Mesodermal cell (in vitro differentiated cells): ENCODE data around the gene MOB3B.

Source experiments
- H3K27ac ChIP-seq: 2 replicates; pipeline ENCODE4 v1.7.0; 2013; ENCODE audit warnings: mild to moderate bottlenecking, low read depth, low read length, moderate library complexity; ENCODE audit not compliant: severe bottlenecking
- H3K36me3 ChIP-seq: 2 replicates; pipeline ENCODE4 v1.7.1; 2013; ENCODE audit warnings: mild to moderate bottlenecking, low read length, moderate library complexity; ENCODE audit not compliant: control insufficient read depth, insufficient read depth
- H3K4me1 ChIP-seq: one replicate; pipeline ENCODE4 v1.7.1; 2013; ENCODE audit warnings: mild to moderate bottlenecking, low read length; ENCODE audit not compliant: insufficient read depth, control insufficient read depth, poor library complexity, severe bottlenecking
- H3K4me3 ChIP-seq: 2 replicates; pipeline ENCODE4 v1.7.0; 2013; ENCODE audit warnings: low read length, control low read depth, mild to moderate bottlenecking; ENCODE audit not compliant: insufficient read depth, poor library complexity, severe bottlenecking; ENCODE audit errors: extremely low read depth
- H3K9me3 ChIP-seq: 2 replicates; pipeline ENCODE4 v1.7.1; 2013; ENCODE audit warnings: mild to moderate bottlenecking, low read length, moderate library complexity; ENCODE audit not compliant: control insufficient read depth
- WGBS, 2 experiments: methylation state at CpG; one replicate each; pipeline ENCODE4 v1.1.5; 2013; ENCODE audit warnings: missing lambda C conversion rate in 2 of 2; ENCODE audit not compliant: insufficient coverage in 2 of 2; 5-methylcytosine and 5-hydroxymethylcytosine counted together

The MOB3B gene

DNA sequence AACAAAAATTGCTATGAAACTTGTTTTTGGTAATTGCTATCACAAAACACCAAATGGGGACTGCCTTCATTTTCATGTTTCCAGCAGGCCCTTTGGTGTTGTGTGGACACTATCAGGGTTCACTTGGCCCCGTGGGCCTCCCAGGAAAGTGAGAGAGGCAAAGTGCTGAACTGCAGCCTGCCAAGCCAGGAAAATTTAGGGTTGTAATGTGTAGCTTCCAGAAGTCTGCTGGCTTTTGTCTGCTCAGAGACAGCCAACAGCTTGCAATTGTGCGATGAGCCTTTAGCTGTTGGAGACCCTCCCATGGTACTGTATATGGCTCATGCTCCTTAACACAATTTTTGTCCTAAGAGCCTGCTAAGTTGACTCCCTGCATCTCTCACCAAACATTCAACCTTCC lies 127.0 kb downstream of the MOB3B start:
- WGBS, 2 experiments = 89 to 91% methylated on average over 1 of the region's 2 CpGs
- Histone ChIP-seq H3K9me3 (no peaks in the 10 kb centered on the region), H3K36me3 (no peaks in the 10 kb centered on the region), H3K4me1 (peaks cover 7% of the 10 kb centered on the region), H3K27ac (no peak overlapping the region), H3K4me3 (no peak overlapping the region)

DNA sequence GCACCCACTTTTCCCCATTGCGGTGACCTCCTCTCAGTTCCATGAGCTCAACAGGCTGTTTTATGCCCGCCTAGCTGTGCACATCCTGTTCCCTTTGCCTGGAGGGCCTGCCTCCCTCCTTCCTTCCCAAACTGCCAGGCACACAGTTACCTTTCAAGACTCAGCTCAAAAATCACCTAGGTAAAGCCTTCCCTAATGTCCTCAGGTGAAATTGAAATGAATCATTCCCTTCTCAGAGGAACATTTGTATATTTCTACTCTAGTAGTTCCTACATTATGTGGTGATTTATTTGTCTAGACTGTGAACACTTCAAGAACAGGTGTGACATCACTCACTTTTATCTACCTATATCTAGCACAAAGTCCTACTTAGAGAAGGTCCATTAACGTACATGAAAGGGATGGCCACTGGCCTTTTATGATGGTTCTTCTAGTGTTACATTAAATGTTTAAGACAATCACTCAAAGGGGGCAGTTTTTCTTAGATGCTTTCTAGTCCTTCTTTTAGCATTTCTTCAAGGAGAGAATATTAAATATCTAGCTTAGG lies 129.2 kb downstream of the MOB3B start:
- H3K4me3 ChIP-seq = no peak overlapping the region
- no peak overlapping the region for H3K27ac ChIP-seq
- H3K4me1 ChIP-seq = no peaks in the 10 kb centered on the region
- H3K36me3 ChIP-seq = no peaks in the 10 kb centered on the region
- H3K9me3 ChIP-seq = no peaks in the 10 kb centered on the region
- 92 to 100% methylated on average over 2 of the region's 3 CpGs for WGBS, 2 experiments

DNA sequence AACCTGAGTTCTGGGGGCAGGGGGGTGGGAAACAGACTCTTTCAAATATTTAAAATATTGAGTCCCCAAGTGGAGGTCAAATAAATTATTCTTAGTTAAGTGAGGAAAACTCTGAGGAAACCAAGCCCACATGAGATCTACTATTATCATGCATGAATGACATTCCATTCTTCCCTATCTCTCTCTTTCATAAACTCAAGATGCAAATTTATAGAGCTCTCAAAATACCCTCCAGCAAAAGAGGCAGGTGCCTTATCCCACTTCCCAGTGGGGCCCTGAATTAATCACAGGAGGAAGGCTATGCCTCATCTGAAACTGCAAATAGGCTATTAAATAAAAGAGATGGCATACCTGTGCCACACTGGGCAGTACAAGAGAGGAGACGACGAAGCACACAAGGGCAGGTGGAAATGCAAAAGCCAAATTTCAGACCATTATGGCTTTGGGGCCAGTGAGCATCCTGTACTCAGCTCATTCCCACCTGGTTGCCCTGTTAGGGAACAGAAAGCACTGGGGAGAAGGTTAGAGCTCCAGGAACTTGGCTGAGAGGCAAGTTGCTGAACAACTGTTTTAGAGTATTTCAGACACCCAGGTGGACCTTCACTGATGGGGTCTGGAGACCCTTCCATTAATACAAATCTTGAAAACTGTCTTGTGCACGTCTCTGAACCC lies 130.5 kb downstream of the MOB3B start:
- WGBS, 2 experiments = 81% methylated on average over 3 of the region's 3 CpGs
- Histone ChIP-seq H3K4me3 (no peak overlapping the region), H3K9me3 (no peaks in the 10 kb centered on the region), H3K36me3 (no peaks in the 10 kb centered on the region), H3K4me1 (peaks cover 2% of the 10 kb centered on the region), H3K27ac (no peak overlapping the region)

DNA sequence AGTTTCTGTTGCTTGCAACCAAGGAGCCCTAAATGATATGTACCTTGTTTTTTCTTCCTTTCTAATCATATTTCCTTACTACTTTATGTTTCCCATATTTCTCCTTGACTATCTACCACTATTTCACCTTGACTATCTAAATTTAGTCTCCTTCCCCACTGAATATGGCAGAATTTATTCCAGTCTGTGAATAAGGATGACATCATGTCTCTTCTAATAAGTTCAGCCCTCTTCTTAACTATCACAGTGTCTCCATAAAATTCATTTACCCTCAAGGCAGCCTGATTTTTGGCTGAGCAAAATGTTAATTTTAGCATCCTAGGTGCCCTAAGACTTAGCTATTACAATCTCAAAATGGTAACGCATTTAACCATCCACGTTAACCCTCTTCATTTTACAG lies 133.1 kb downstream of the MOB3B start:
- Histone ChIP-seq H3K4me3 (no peak overlapping the region), H3K27ac (no peak overlapping the region), H3K4me1 (peaks cover 8% of the 10 kb centered on the region), H3K9me3 (no peaks in the 10 kb centered on the region), H3K36me3 (no peaks in the 10 kb centered on the region)
- no CpG with 5 or more reads among the region's 2 CpGs for WGBS, 2 experiments

DNA sequence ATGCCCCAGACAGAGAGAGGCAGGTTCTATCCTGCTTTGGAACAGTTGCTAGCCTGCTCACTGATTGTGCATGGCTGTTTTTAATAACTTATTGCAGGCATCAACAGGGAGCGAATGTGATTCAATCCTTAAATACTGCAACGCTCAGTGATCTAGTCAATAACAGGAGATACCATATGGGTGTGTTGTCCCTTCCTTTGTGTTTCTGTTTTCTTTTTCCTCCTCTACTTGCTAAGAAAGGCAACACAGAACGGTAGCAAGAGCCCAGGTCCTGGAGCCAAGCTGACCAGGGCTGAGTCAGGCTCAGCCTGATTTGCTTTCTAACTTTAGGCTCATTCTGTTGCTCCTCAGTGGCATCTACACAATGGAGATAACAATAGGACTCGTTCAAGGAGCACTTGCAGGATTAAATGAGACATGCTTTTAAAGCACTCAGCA lies 134.1 kb downstream of the MOB3B start:
- Histone ChIP-seq H3K27ac (peak overlapping the region; percentile 31), H3K9me3 (no peaks in the 10 kb centered on the region), H3K4me3 (no peak overlapping the region), H3K36me3 (no peaks in the 10 kb centered on the region), H3K4me1 (peaks cover 8% of the 10 kb centered on the region)
- WGBS, 2 experiments = 30 to 63% methylated on average over 3 to 4 of the region's 4 CpGs

GRCh38 chr9:27394826-27395201 lies 134.8 kb downstream of the MOB3B start:
- Histone ChIP-seq H3K9me3 (no peaks in the 10 kb centered on the region), H3K4me1 (peaks cover 8% of the 10 kb centered on the region), H3K36me3 (no peaks in the 10 kb centered on the region), H3K27ac (no peak overlapping the region), H3K4me3 (no peak overlapping the region)
- 88 to 97% methylated on average over 3 of the region's 3 CpGs for WGBS, 2 experiments

- Histone ChIP-seq H3K36me3 (no peaks in the 10 kb centered on the region), H3K4me3 (no peak overlapping the region), H3K9me3 (no peaks in the 10 kb centered on the region), H3K4me1 (peaks cover 8% of the 10 kb centered on the region), H3K27ac (peak overlapping the region; percentile 50)
- no CpG with 5 or more reads among the region's 4 CpGs for WGBS, 2 experiments
Measured at GRCh38 chr9:27394154-27394825, 135.3 kb downstream of the MOB3B start.

DNA sequence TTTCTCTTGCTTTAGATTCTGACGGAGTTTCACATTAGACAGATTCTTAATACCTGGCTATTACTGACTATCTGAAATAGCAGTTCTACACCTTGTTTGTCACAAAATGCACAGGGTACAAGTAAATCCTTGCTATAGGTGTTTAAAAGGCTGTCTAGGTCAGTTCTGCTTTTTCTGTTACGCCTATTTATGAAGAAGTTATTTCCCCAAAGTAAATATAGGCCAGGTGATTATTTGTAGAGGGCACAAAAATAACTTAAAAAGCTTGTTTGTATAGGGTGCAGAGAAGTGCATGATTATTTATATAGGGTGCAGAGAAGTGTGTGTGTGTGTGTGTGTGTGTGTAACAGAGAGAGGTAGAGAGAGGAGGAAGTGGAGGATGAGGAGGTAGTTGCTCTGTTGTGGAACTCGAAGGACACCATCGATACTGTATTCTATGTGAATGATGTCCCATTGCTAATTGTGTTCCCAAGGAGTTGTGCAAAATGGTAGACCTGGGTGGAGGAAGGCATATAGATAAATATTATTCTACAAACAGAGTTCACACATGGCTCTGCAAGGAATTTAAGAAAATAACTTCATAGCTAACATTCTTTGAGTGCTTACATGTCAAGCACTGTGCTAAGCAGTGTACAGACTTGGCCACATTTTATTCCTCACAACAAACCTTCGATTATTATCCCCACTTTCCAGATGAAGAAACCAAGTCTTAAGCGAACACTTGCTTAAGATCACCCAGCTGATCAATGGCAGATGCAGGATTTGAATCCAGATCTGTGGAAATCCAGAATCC lies 136.4 kb downstream of the MOB3B start:
- 81 to 92% methylated on average over 3 to 4 of the region's 6 CpGs for WGBS, 2 experiments
- H3K36me3 ChIP-seq = no peaks in the 10 kb centered on the region
- H3K9me3 ChIP-seq = no peaks in the 10 kb centered on the region
- no peak overlapping the region for H3K4me3 ChIP-seq
- H3K4me1 ChIP-seq = peaks cover 8% of the 10 kb centered on the region
- no peak overlapping the region for H3K27ac ChIP-seq

DNA sequence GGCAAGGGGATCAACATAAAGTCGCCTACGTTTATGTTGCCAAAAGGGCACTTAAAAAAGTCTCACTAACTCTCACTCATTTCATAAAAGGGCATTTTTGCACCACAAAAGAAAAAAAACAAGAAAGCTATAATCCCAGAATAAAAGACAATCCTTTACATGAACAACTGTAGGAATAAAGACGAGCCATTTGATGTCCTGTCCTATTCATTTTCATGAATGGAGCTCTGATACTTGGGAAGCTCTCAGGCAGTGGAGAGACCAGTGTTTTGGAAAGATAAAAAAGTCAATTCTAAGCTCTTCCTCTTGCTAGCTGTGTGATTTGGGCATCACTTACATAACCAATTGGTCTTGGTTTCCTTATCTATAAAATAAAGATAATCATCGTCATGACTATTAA lies 137.2 kb downstream of the MOB3B start:
- H3K27ac ChIP-seq = no peak overlapping the region
- H3K36me3 ChIP-seq = no peaks in the 10 kb centered on the region
- WGBS, 2 experiments = 100% methylated on average over 1 of the region's 4 CpGs; no CpG with 5 or more reads in 1 of the 2 experiments
- no peaks in the 10 kb centered on the region for H3K9me3 ChIP-seq
- H3K4me1 ChIP-seq = peaks cover 8% of the 10 kb centered on the region
- no peak overlapping the region for H3K4me3 ChIP-seq

- Histone ChIP-seq H3K27ac (no peak overlapping the region), H3K9me3 (no peaks in the 10 kb centered on the region)
- 85% methylated on average over 3 of the region's 9 CpGs; no CpG with 5 or more reads in 1 of the 2 experiments for WGBS, 2 experiments
Measured at GRCh38 chr9:27391040-27391895, 138.3 kb downstream of the MOB3B start.

More at GRCh38 chr9:27391040-27391895, 138.3 kb downstream of the MOB3B start:
- Histone ChIP-seq H3K36me3 (no peaks in the 10 kb centered on the region), H3K4me1 (peaks cover 8% of the 10 kb centered on the region), H3K4me3 (no peak overlapping the region)
